IPS-20b (cell line): ENCODE results near the gene CRTAP.

Source experiments
- H3K27ac ChIP-seq: one replicate; pipeline ENCODE4 v1.5.1; 2013; ENCODE audit warnings: low read length
- H3K27me3 ChIP-seq: 2 replicates; pipeline ENCODE4 v1.6.1; 2013; ENCODE audit warnings: mild to moderate bottlenecking, low read length, inconsistent platforms; ENCODE audit not compliant: insufficient read depth
- H3K36me3 ChIP-seq: 2 replicates; pipeline ENCODE4 v1.6.1; 2013; ENCODE audit warnings: low read depth, mild to moderate bottlenecking, inconsistent platforms, low read length, moderate library complexity; ENCODE audit not compliant: insufficient read depth
- H3K4me1 ChIP-seq: 2 replicates; pipeline ENCODE4 v1.6.1; 2013; ENCODE audit warnings: mild to moderate bottlenecking, control low read depth, inconsistent platforms, low read length, moderate library complexity; ENCODE audit not compliant: insufficient read depth
- H3K4me3 ChIP-seq: 2 replicates; pipeline ENCODE4 v1.5.1; 2013; ENCODE audit warnings: mild to moderate bottlenecking, low read length, inconsistent platforms
- H3K9ac ChIP-seq: 2 replicates; pipeline ENCODE4 v1.6.1; 2013; ENCODE audit warnings: low read depth, mild to moderate bottlenecking, inconsistent platforms, low read length, moderate library complexity
- H3K9me3 ChIP-seq: 2 replicates; pipeline ENCODE4 v1.6.1; 2013; ENCODE audit warnings: mild to moderate bottlenecking, low read depth, low read length, inconsistent platforms; ENCODE audit not compliant: insufficient read depth

Gene CRTAP

DNA sequence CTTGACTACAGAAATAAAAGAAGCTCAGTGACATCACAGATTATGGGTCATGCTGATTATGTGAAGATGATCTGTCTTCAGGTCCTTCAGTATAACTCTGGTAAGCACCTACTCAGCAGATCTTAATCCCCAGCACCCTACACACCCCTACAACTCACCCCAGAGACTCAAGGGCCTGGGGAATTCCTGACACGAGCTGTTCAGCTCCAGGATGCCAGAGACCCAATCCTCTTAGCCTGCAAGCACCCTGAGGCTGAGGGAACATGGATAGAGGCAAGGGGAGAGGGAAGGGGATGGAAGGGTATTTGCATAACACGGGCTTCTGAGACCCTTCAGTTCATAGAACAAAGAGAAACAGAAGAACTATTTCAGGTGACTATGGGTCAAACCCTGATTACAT lies 29.9 kb upstream of the CRTAP start:
- no peaks in the 10 kb centered on the region for H3K9me3 ChIP-seq
- H3K4me3 ChIP-seq, result no peak overlapping the region
- no peaks in the 10 kb centered on the region for H3K36me3 ChIP-seq
- H3K4me1 ChIP-seq, result no peaks in the 10 kb centered on the region
- no peaks in the 10 kb centered on the region for H3K27me3 ChIP-seq
- H3K27ac ChIP-seq, result no peak overlapping the region
- no peak overlapping the region for H3K9ac ChIP-seq

- no peaks in the 10 kb centered on the region for H3K9me3 ChIP-seq
- no peak overlapping the region for H3K27ac ChIP-seq
- no peaks in the 10 kb centered on the region for H3K4me1 ChIP-seq
- H3K4me3 ChIP-seq, result no peak overlapping the region
- no peaks in the 10 kb centered on the region for H3K27me3 ChIP-seq
- H3K9ac ChIP-seq, result no peak overlapping the region
- peaks cover 12% of the 10 kb centered on the region for H3K36me3 ChIP-seq
Observed at GRCh38 chr3:33088691-33089090, 25.1 kb upstream of the CRTAP start.

DNA sequence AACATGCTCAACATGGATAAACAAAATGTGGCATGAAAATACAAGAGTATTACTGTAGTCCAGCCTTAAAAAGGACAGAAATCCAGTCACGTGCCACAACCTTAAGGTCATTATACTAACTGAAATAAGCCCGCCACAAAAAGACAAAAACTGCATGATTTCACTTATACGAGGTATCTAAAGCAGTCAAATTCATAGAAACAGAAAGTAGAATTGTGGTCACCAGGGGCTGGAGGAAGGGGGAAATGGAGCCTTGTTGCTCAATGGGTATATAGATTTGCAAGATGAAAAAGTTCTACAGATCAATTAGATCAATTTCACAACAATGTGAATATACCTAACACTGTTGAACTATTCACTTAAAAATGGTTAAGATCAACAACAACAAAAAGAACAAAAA lies 24.3 kb upstream of the CRTAP start:
- Histone ChIP-seq H3K9me3 (no peaks in the 10 kb centered on the region), H3K27me3 (no peaks in the 10 kb centered on the region), H3K27ac (no peak overlapping the region), H3K4me1 (no peaks in the 10 kb centered on the region), H3K36me3 (peaks cover 12% of the 10 kb centered on the region), H3K4me3 (no peak overlapping the region), H3K9ac (no peak overlapping the region)

- no peak overlapping the region for H3K9ac ChIP-seq
- peaks cover 12% of the 10 kb centered on the region for H3K36me3 ChIP-seq
- H3K27me3 ChIP-seq, result peaks cover 11% of the 10 kb centered on the region; the same call in 1 of the 2 replicates
- H3K4me3 ChIP-seq, result no peak overlapping the region
- H3K9me3 ChIP-seq, result no peaks in the 10 kb centered on the region
- H3K27ac ChIP-seq, result no peak overlapping the region
- 0 out of 2 replicates have a peak, but pooled peaks cover 3% of the 10 kb centered on the region for H3K4me1 ChIP-seq
Observed at GRCh38 chr3:33091746-33092145, 22.1 kb upstream of the CRTAP start.

DNA sequence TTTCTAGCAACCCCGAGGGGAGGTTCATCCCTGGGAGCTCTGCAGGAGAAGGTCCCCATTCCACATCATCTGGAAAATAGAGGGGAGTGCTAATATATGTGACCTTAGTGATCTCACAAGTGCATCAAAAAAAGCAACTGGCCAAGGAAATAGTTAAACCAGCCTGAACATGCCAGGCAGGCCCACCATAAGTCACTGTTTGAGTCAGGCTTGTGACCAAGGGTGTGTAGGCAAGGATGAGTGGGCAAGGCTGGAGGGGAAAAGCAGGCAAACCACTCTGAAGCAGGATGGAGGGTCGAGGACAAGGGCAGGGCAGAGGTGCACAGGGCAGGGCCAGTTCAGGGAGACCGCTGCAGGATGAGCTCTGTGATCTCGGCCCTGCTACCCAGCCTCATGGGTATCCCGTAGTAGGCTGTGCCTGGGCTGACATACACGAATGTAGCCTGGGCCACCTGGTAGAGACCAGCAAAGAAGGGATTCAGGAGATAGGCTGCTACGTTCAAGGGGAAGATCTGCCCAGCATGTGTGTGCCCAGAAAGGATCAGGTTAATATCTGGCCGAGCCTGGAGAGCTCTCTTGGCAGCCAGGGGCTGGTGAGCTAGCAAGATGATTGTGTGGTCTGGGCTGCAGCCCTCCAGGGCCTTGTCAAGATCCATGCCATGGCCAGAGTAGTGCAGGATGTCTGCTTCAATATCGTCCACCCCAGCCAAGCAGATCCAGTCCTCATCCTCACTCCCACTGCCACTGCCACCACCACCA lies 21.1 kb upstream of the CRTAP start:
- Histone ChIP-seq H3K4me3 (no peak overlapping the region), H3K36me3 (peaks cover 12% of the 10 kb centered on the region), H3K27ac (no peak overlapping the region), H3K27me3 (peaks cover 11% of the 10 kb centered on the region; the same call in 1 of the 2 replicates), H3K9ac (no peak overlapping the region), H3K9me3 (no peaks in the 10 kb centered on the region), H3K4me1 (0 out of 2 replicates have a peak, but pooled peaks cover 3% of the 10 kb centered on the region)

DNA sequence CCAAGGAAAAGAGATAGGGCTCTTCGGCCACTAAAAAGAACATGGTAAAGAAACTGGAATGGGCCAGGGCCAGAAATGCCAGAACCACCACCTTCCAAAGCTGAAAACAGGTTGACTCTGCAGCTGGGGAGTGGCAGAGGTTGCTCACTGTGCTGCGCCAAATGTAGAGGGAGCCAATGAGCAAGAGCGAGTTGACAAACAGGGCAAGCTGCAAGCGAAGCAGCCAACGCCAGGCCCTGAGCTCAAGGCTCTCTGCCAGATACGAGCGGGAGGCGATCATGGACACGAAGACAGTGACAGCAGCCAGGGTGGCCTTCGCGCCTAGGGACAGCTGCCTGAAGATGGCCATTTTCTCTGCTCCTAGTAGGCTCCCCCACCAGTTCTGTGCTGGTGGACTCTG lies 20.0 kb upstream of the CRTAP start:
- Histone ChIP-seq H3K27ac (no peak overlapping the region), H3K4me3 (no peak overlapping the region), H3K4me1 (0 out of 2 replicates have a peak, but pooled peaks cover 3% of the 10 kb centered on the region), H3K9ac (no peak overlapping the region), H3K9me3 (no peaks in the 10 kb centered on the region), H3K27me3 (peaks cover 11% of the 10 kb centered on the region; the same call in 1 of the 2 replicates), H3K36me3 (peaks cover 12% of the 10 kb centered on the region)

- Histone ChIP-seq H3K36me3 (peaks cover 12% of the 10 kb centered on the region), H3K9me3 (no peaks in the 10 kb centered on the region), H3K27ac (no peak overlapping the region), H3K9ac (peak overlapping the region; percentile 90; the same call in 1 of the 2 replicates), H3K4me1 (0 out of 2 replicates have a peak, but pooled peaks cover 3% of the 10 kb centered on the region), H3K27me3 (peaks cover 11% of the 10 kb centered on the region; the same call in 1 of the 2 replicates), H3K4me3 (peak overlapping the region; percentile 98)
Observed at GRCh38 chr3:33095436-33095835, 18.4 kb upstream of the CRTAP start.

GRCh38 chr3:33096093-33096868 lies 17.5 kb upstream of the CRTAP start:
- no peaks in the 10 kb centered on the region for H3K9me3 ChIP-seq
- peaks cover 11% of the 10 kb centered on the region; the same call in 1 of the 2 replicates for H3K27me3 ChIP-seq
- peak overlapping the region; percentile 98 for H3K4me3 ChIP-seq
- H3K36me3 ChIP-seq, result peaks cover 12% of the 10 kb centered on the region
- H3K9ac ChIP-seq, result peak overlapping the region; percentile 90
- H3K27ac ChIP-seq, result no peak overlapping the region
- H3K4me1 ChIP-seq, result 0 out of 2 replicates have a peak, but pooled peaks cover 3% of the 10 kb centered on the region

- no peak overlapping the region for H3K4me3 ChIP-seq
- 0 out of 2 replicates have a peak, but pooled peaks cover 3% of the 10 kb centered on the region for H3K4me1 ChIP-seq
- H3K9ac ChIP-seq, result no peak overlapping the region
- no peaks in the 10 kb centered on the region for H3K9me3 ChIP-seq
- H3K27me3 ChIP-seq, result peaks cover 11% of the 10 kb centered on the region; the same call in 1 of the 2 replicates
- no peak overlapping the region for H3K27ac ChIP-seq
- H3K36me3 ChIP-seq, result no peaks in the 10 kb centered on the region
Observed at GRCh38 chr3:33099109-33099645, 14.6 kb upstream of the CRTAP start.

DNA sequence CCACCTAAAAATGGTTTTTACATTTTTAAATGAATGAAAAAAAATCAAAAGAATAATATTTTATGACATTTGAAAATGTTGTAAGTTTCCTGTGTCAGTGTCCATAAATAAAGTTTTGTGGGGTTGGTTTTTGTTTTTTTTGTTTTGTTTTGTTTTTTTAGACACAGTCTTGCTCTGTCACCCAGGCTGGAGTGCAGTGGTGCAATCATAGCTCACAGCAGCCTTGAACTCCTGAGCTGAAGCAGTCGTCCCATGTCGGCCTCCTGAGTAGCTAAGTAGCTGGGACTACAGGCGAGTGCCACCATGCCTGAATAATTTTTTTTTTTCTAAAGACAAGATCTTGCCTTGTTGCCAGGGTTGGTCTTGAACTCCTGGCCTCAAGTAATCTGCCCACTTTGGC lies 14.1 kb upstream of the CRTAP start:
- Histone ChIP-seq H3K4me1 (0 out of 2 replicates have a peak, but pooled peaks cover 3% of the 10 kb centered on the region), H3K4me3 (no peak overlapping the region), H3K27me3 (peaks cover 11% of the 10 kb centered on the region; the same call in 1 of the 2 replicates), H3K27ac (no peak overlapping the region), H3K36me3 (no peaks in the 10 kb centered on the region), H3K9me3 (no peaks in the 10 kb centered on the region), H3K9ac (no peak overlapping the region)

DNA sequence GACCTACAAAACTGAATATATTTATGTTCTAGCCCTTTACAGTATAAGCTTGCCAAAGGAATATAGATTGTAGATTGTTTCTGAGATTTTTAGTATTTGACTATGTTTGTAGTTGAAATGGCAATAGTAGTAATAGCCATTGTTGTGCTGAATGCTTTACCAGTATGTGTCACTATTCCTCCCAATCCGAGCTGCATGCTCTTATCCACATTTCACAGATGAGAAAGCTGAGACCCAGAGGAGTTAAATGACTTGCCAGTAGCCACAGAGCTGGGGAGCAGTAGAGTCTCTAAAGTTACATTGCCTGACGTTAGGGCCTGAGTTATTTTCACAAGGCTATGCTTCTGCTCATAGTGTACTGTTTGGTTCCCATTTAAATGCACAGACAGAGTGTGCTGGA lies 13.6 kb upstream of the CRTAP start:
- Histone ChIP-seq H3K27ac (no peak overlapping the region), H3K36me3 (no peaks in the 10 kb centered on the region), H3K9me3 (no peaks in the 10 kb centered on the region), H3K4me3 (no peak overlapping the region), H3K9ac (no peak overlapping the region), H3K27me3 (peaks cover 11% of the 10 kb centered on the region; the same call in 1 of the 2 replicates), H3K4me1 (0 out of 2 replicates have a peak, but pooled peaks cover 3% of the 10 kb centered on the region)
